Pancreas (tissue), 10 donors: ENCODE data around the gene NXT1. TPM values are rescaled to one million over a fixed set of nuclear protein-coding genes. Genes with fewer than 3 reads are reported as not detected.
A peak's percentile ranks its signal among the peaks of the same experiment; 100 is the strongest.

Experiments used
- ATAC-seq, 4 donors: fragments of 200-7000 bp; cut with Tn5 transposase; one replicate each; pipeline versions ENCODE4 v1.8.0 to v1.9.1; 2020; ENCODE audit warnings: mild to moderate bottlenecking in 4 of 4, moderate library complexity in 4 of 4
- DNase-seq, 6 donors: peaks; one replicate each; pipeline ENCODE4 v3.0.0-alpha.2; 2020
- FAIRE-seq: peaks from 2 replicates; lab custom pipeline; 2012; peaks lifted over from hg19 to GRCh38; lab: Jason Lieb, UNC
- H3K27ac ChIP-seq, 4 donors: fragments of 200-600 bp; sonication (generic); 1 replicate in 3 of 4; 2 replicates in 1 of 4; pipeline versions ENCODE4 v1.5.0 to v1.8.0; 2020
- H3K27me3 ChIP-seq, 4 donors: fragments of 200-600 bp; one replicate each; pipeline ENCODE4 v1.8.0; 2021
- H3K36me3 ChIP-seq, 3 donors: fragments of 200-600 bp; sonication (generic) in 1 of 3; one replicate each; pipeline versions ENCODE4 v1.5.0 to v1.8.0; 2020 to 2021
- H3K4me1 ChIP-seq, 3 donors: fragments of 200-600 bp; one replicate each; pipeline ENCODE4 v1.8.0; 2021
- H3K4me3 ChIP-seq, 4 donors: fragments of 200-600 bp; sonication (generic) in 2 of 4; one replicate each; pipeline versions ENCODE4 v1.5.0 to v1.8.0; 2020 to 2021
- H3K9me3 ChIP-seq, 4 donors: fragments of 200-600 bp; one replicate each; pipeline ENCODE4 v1.8.0; 2021
- WGBS, 2 donors: extraction: QIAGEN DNeasy Blood & Tissue Kit; methylation state at CpG; one replicate each; pipeline ENCODE4 v1.1.7; 2013; 5-methylcytosine and 5-hydroxymethylcytosine counted together
- intact Hi-C, 3 donors: fragments of 100-400 bp; cut with DNase I; formaldehyde crosslinking; loops; one replicate each; pipeline versions ENCODE4 v1.11.1 to v1.14.2; 2022
- polyA plus RNA-seq, 2 donors: library from polyadenylated mRNA; stranded (reverse); fragments of 200-250 nt; gene quantifications; one replicate each; pipeline ENCODE4 v1.2.3, GENCODE V29; 2013
- total RNA-seq, 6 donors: library from RNA; stranded (reverse); fragmentation: NEBNext Ultra II Directional in 4 of 6; extraction: Animal tissue kit (Norgen Biotek cat#: 25700) in 4 of 6; gene quantifications; one replicate each; pipeline versions ENCODE4 v1.2.1 to v1.2.4, GENCODE V29; 2021 to 2023
- TF ChIP-seq, protein P1 (sequence below), 4 donors: fragments of 200-600 bp; sonication (generic) in 3 of 4; IDR thresholded peaks; one replicate each; pipeline versions ENCODE4 v1.5.0 to v1.8.0; 2021; ENCODE audit warnings: antibody characterized with exemption in 4 of 4
- donor health status: healthy with polysubstance abuse.
- donor health status: DM: no; HTN: no; CAD: no; lungs with moderate emphysema.
- donor health status: DM: no; HTN: no; CAD: no.
- donor health status: control.
- donor health status: control.
- donor health status: Bipolar disorder and iron deficiency.
- donor health status: DM: yes; HTN: yes; CAD: no.
- donor health status: DM: no; HTN: no; CAD: no.
- donor health status: DM: no; HTN: no; CAD: no.
- donor health status: DM: yes; HTN: yes; CAD: no.

The NXT1 gene
- total RNA-seq (1 to 10 TPM; 4.2 to 9.6 (median 7.2) TPM), polyA plus RNA-seq (1 to 10 TPM; 7.8 to 8.8 TPM)

DNA sequence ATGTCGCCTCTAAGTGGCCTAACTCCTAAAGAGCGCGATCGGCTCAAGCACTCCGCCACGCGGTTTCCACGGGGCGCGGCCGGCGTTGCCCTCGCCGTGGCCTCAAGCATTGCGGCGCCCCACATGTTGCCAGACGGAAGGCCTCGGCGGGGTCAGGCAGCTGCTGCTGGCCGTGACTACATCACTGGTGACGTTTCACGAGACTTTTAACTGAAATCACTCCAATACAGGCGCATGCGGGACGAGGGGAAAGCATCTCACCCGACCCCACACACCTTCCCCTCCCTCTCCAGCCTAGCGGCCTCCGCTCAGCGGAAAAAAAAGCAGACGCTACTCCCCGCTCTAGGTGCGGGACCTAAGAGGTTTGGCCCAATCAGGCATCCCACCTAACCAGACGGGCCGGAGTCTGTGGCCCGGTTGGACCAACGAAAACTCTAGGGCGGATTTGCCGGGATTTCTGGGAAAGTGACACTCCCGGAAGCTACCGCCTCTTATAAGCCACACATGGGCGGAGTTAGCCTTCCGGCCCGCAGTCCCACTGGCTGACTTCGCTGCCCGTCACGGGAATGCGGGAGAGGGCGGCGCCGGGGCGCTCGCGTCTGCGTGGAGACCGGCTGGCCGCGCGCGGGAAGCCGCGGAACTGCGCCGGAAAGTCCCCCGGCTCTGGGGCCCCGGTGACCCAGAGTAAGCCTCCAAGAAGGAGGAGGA is at the start of gene NXT1:
NXT1 (plus strand) TSS at position 596 of the 708 bp plus-strand sequence. CDS start 3,251 bp downstream, outside the sequence.
- H3K4me3 ChIP-seq: peak within 1 kb of the TSS; percentile 94 to 98 (median 96)
- H3K27me3 ChIP-seq: no peaks in the 10 kb centered on the region
- H3K36me3 ChIP-seq: peaks cover 0 to 5% (median 5%) of the 10 kb centered on the region in 3 donors
- H3K9me3 ChIP-seq: no peaks in the 10 kb centered on the region
- TF ChIP-seq, protein P1, sequence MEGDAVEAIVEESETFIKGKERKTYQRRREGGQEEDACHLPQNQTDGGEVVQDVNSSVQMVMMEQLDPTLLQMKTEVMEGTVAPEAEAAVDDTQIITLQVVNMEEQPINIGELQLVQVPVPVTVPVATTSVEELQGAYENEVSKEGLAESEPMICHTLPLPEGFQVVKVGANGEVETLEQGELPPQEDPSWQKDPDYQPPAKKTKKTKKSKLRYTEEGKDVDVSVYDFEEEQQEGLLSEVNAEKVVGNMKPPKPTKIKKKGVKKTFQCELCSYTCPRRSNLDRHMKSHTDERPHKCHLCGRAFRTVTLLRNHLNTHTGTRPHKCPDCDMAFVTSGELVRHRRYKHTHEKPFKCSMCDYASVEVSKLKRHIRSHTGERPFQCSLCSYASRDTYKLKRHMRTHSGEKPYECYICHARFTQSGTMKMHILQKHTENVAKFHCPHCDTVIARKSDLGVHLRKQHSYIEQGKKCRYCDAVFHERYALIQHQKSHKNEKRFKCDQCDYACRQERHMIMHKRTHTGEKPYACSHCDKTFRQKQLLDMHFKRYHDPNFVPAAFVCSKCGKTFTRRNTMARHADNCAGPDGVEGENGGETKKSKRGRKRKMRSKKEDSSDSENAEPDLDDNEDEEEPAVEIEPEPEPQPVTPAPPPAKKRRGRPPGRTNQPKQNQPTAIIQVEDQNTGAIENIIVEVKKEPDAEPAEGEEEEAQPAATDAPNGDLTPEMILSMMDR (IDR thresholded peaks at IDR 0.05): no peak
- peak; percentile 90 to 95 (median 92) for ATAC-seq
- peak within 1 kb of the TSS; percentile 88 to 99 (median 98) for H3K27ac ChIP-seq
- FAIRE-seq: peak; percentile 91
- WGBS, 2 donors: 0 to 1% methylated on average over 64 to 65 of the region's 65 CpGs
- intact Hi-C loops: no loop called here
- peak; percentile 96 to 98 (median 96) for DNase-seq
- peaks cover 6 to 15% (median 11%) of the 10 kb centered on the region in 3 donors for H3K4me1 ChIP-seq

GRCh38 chr20:23301436-23302050 is 49.0 kb upstream of the NXT1 start:
- WGBS, 2 donors: 71 to 83% methylated on average over 12 of the region's 12 CpGs
- TF ChIP-seq, protein P1 (IDR thresholded peaks at IDR 0.05): no peak
- no peaks in the 10 kb centered on the region for H3K9me3 ChIP-seq
- FAIRE-seq (no peak), ATAC-seq (no peak), DNase-seq (no peak)
- H3K4me1 ChIP-seq: no peaks in the 10 kb centered on the region
- no peaks in the 10 kb centered on the region for H3K36me3 ChIP-seq
- no peak overlapping the region for H3K4me3 ChIP-seq
- H3K27me3 ChIP-seq: no peaks in the 10 kb centered on the region
- no peak overlapping the region for H3K27ac ChIP-seq
- intact Hi-C loops: no loop called here

DNA sequence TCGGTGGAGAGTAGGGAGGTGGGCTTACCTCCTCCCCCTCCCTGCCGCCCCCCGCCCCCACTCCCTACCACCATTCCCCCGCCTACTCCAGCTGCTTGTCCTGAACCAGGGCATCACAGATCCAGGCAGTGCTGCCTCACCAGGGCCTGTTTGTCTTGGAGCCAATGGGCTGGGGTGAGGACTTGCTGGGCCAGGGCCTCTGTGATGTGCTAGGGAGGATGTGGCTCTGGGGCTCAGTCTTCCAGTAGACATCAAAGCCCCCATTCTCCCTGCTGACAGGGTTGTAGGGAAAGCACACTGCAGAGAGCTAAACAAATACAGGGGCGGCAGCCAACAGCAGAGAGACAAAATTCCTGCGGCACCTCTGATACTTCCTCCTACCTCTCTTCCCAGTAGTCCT is 48.2 kb upstream of the NXT1 start:
- WGBS, 2 donors: 36 to 41% methylated on average over 6 of the region's 6 CpGs
- no peak overlapping the region for H3K4me3 ChIP-seq
- H3K4me1 ChIP-seq: no peaks in the 10 kb centered on the region
- DNase-seq (no peak), ATAC-seq (no peak), FAIRE-seq (no peak)
- intact Hi-C loops: no loop called here
- no peak overlapping the region for H3K27ac ChIP-seq
- TF ChIP-seq, protein P1 (IDR thresholded peaks at IDR 0.05): no peak
- H3K27me3 ChIP-seq: no peaks in the 10 kb centered on the region
- H3K36me3 ChIP-seq: no peaks in the 10 kb centered on the region
- H3K9me3 ChIP-seq: no peaks in the 10 kb centered on the region

- Histone ChIP-seq H3K27me3 (no peaks in the 10 kb centered on the region), H3K9me3 (no peaks in the 10 kb centered on the region), H3K27ac (no peak overlapping the region), H3K4me3 (no peak overlapping the region), H3K36me3 (no peaks in the 10 kb centered on the region), H3K4me1 (no peaks in the 10 kb centered on the region)
- intact Hi-C loops: no loop called here
- 64 to 76% methylated on average over 9 of the region's 9 CpGs for WGBS, 2 donors
- no peak for FAIRE-seq
- no peak for DNase-seq
- TF ChIP-seq, protein P1 (IDR thresholded peaks at IDR 0.05): no peak
- ATAC-seq: no peak
Observed at GRCh38 chr20:23302801-23303200, 47.8 kb upstream of the NXT1 start.
